Endothelial cell (in vitro differentiated cells): ENCODE results near the gene OGT. TPM values are rescaled to one million over a fixed set of nuclear protein-coding genes. Genes with fewer than 3 reads are reported as not detected.

Experiments used
- DNase-seq: peaks from one replicate; pipeline ENCODE4 v3.0.0; 2021; ENCODE audit warnings: low spot score
- H3K27ac Mint-ChIP-seq: one replicate; pipeline ENCODE4 v1.8.0; 2021; ENCODE audit warnings: mixed read lengths, inconsistent platforms; ENCODE audit not compliant: unreplicated experiment
- H3K27me3 Mint-ChIP-seq: one replicate; pipeline ENCODE4 v1.8.0; 2021; ENCODE audit warnings: mild to moderate bottlenecking, moderate library complexity, mixed read lengths, inconsistent platforms; ENCODE audit not compliant: unreplicated experiment
- H3K36me3 Mint-ChIP-seq: one replicate; pipeline ENCODE4 v1.8.0; 2021; ENCODE audit warnings: mild to moderate bottlenecking, low read depth, mixed read lengths, inconsistent platforms; ENCODE audit not compliant: unreplicated experiment
- H3K4me1 Mint-ChIP-seq: one replicate; pipeline ENCODE4 v1.8.0; 2021; ENCODE audit warnings: mild to moderate bottlenecking, mixed read lengths, inconsistent platforms; ENCODE audit not compliant: unreplicated experiment
- H3K4me3 Mint-ChIP-seq: one replicate; pipeline ENCODE4 v1.8.0; 2021; ENCODE audit warnings: mild to moderate bottlenecking, mixed read lengths, inconsistent platforms; ENCODE audit not compliant: unreplicated experiment
- H3K9me3 Mint-ChIP-seq: one replicate; pipeline ENCODE4 v1.8.0; 2021; ENCODE audit warnings: mixed read lengths, inconsistent platforms; ENCODE audit not compliant: unreplicated experiment
- total RNA-seq: library from RNA; stranded (reverse); fragmentation: NEBNext Ultra II Directional; extraction: Animal tissue kit (Norgen Biotek cat#: 25700); gene quantifications from one replicate; pipeline ENCODE4 v1.2.1, GENCODE V29; 2021; ENCODE audit not compliant: unreplicated experiment
- TF ChIP-seq, protein P1 (sequence below): fragments of 200-600 bp; sonication (generic); IDR thresholded peaks from one replicate; pipeline ENCODE4 v1.5.0; 2021; ENCODE audit warnings: antibody characterized with exemption; ENCODE audit not compliant: unreplicated experiment

Gene OGT
- total RNA-seq, 1 donor from 2014 or later, result 139 TPM

DNA sequence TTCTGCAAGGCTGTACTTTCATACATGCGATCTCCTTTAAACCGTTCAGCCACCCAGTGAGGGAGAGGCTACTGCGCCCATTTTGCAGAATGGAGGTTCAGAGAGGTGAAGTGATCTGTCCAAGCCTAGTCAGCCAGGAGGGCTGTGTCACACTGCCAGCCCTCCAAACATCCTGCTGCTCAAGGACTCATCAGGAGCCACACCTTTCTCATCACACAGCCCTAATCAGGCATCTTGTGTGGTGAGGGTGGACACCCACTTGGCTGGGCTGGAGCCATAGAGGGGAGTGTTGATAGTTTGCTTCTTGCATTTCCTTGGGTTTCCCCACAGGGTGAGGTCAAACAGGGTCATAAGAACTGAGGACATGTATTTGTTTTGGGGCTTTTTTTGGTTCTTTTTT is 90.8 kb downstream of the OGT start:
- H3K36me3 Mint-ChIP-seq, result peaks cover 6% of the 10 kb centered on the region
- TF ChIP-seq, protein P1, sequence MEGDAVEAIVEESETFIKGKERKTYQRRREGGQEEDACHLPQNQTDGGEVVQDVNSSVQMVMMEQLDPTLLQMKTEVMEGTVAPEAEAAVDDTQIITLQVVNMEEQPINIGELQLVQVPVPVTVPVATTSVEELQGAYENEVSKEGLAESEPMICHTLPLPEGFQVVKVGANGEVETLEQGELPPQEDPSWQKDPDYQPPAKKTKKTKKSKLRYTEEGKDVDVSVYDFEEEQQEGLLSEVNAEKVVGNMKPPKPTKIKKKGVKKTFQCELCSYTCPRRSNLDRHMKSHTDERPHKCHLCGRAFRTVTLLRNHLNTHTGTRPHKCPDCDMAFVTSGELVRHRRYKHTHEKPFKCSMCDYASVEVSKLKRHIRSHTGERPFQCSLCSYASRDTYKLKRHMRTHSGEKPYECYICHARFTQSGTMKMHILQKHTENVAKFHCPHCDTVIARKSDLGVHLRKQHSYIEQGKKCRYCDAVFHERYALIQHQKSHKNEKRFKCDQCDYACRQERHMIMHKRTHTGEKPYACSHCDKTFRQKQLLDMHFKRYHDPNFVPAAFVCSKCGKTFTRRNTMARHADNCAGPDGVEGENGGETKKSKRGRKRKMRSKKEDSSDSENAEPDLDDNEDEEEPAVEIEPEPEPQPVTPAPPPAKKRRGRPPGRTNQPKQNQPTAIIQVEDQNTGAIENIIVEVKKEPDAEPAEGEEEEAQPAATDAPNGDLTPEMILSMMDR, result no peak
- no peaks in the 10 kb centered on the region for H3K27me3 Mint-ChIP-seq
- DNase-seq, result no peak
- peaks cover 12% of the 10 kb centered on the region for H3K4me1 Mint-ChIP-seq
- H3K4me3 Mint-ChIP-seq, result no peak overlapping the region
- peak overlapping the region; percentile 78 for H3K27ac Mint-ChIP-seq
- H3K9me3 Mint-ChIP-seq, result no peaks in the 10 kb centered on the region

DNA sequence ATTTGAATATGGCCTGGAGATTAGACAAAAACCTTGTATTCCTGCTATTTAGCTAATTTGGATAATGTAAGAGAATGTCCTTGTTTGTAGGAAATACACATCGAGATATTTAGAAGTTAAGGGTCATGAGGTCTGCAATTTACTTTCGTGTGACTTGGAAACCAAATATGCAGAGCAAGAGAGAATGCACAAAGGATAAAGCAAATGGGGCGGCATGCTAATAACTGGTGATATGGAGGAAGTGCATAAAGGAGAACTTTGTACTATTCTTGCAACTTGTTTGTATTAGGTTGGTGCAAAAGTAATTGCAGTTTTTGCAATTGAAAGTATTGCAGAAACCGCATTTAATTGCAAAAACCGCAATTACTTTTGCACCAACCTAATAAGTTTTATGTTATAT is 92.6 kb downstream of the OGT start:
- H3K36me3 Mint-ChIP-seq, result no peaks in the 10 kb centered on the region
- H3K9me3 Mint-ChIP-seq, result no peaks in the 10 kb centered on the region
- H3K4me3 Mint-ChIP-seq, result no peak overlapping the region
- H3K27me3 Mint-ChIP-seq, result no peaks in the 10 kb centered on the region
- H3K4me1 Mint-ChIP-seq, result peaks cover 12% of the 10 kb centered on the region
- no peak overlapping the region for H3K27ac Mint-ChIP-seq
- TF ChIP-seq, protein P1, result no peak
- DNase-seq, result no peak

Other genes with a start within 250 kb of the OGT start
- gene NONO, start 249.5 kb upstream of the OGT start, total RNA-seq, result 549 TPM
- 2.8 TPM for gene ITGB1BP2, start 231.4 kb upstream of the OGT start, total RNA-seq
- gene TAF1, start 166.7 kb upstream of the OGT start, total RNA-seq, result 50.6 TPM
- 3.0 TPM for gene GCNA, start 45.3 kb downstream of the OGT start, total RNA-seq
- gene CXCR3, start 85.4 kb downstream of the OGT start, total RNA-seq, result 0.54 TPM
- not detected for gene CXorf49, start 185.2 kb downstream of the OGT start, total RNA-seq
- not detected for gene CXorf49B, start 230.2 kb downstream of the OGT start, total RNA-seq